Bronchial epithelial cell (primary cell): ENCODE measurements around the gene TUSC2. TPM values are rescaled to one million over a fixed set of nuclear protein-coding genes. Genes with fewer than 3 reads are reported as not detected.
"Not testable (repeated sequence)": the region's sequence is repeated elsewhere in the genome, so short reads cannot be mapped to it uniquely, and the experiment has no call there.

Experiments
- DNase-seq: peaks from one replicate; pipeline ENCODE4 v3.0.0-alpha.2; 2010; ENCODE audit warnings: low read depth
- FAIRE-seq: peaks from 2 replicates; lab custom pipeline; 2011; peaks lifted over from hg19 to GRCh38; lab: Jason Lieb, UNC
- H3K27me3 ChIP-seq: 2 replicates; pipeline ENCODE4 v1.5.1; 2011; ENCODE audit warnings: low read length; ENCODE audit not compliant: control insufficient read depth, insufficient read depth
- H3K36me3 ChIP-seq: 2 replicates; pipeline ENCODE4 v1.5.1; 2011; ENCODE audit warnings: low read length; ENCODE audit not compliant: control insufficient read depth, insufficient read depth
- H3K4me3 ChIP-seq: 2 replicates; pipeline ENCODE4 v1.5.1; 2011; ENCODE audit warnings: mild to moderate bottlenecking, low read depth, low read length, control low read depth
- CTCF ChIP-seq: IDR thresholded peaks from 2 replicates; pipeline ENCODE4 v1.5.1; 2011; ENCODE audit warnings: mild to moderate bottlenecking, moderate library complexity, low read length, control low read depth, inconsistent platforms; ENCODE audit not compliant: insufficient read depth, severe bottlenecking
- total RNA-seq: library from RNA; depleted of rRNA; stranded (reverse); fragments of >200 nt; gene quantifications from 2 replicates; pipeline ENCODE4 v1.2.1, GENCODE V29; 2014

Gene TUSC2
- total RNA-seq, 1 donor from 2014 or later, result 21.9 TPM

GRCh38 chr3:50289130-50289529 lies 38.9 kb downstream of the TUSC2 start:
- FAIRE-seq (no peak), DNase-seq (no peak)
- Histone ChIP-seq H3K36me3 (peaks cover 34% of the 10 kb centered on the region), H3K4me3 (no peak overlapping the region), H3K27me3 (no peaks in the 10 kb centered on the region)
- no peak for TF ChIP-seq CTCF

GRCh38 chr3:50288387-50289007 lies 39.5 kb downstream of the TUSC2 start:
- Histone ChIP-seq H3K4me3 (no peak overlapping the region), H3K27me3 (no peaks in the 10 kb centered on the region), H3K36me3 (peaks cover 34% of the 10 kb centered on the region)
- FAIRE-seq (no peak), DNase-seq (no peak)
- TF ChIP-seq CTCF, result no peak

GRCh38 chr3:50287262-50287661 lies 40.8 kb downstream of the TUSC2 start:
- no peaks in the 10 kb centered on the region for H3K27me3 ChIP-seq
- DNase-seq (no peak), FAIRE-seq (no peak)
- H3K4me3 ChIP-seq, result no peak overlapping the region
- no peak for TF ChIP-seq CTCF
- peaks cover 34% of the 10 kb centered on the region for H3K36me3 ChIP-seq

- TF ChIP-seq CTCF, result no peak
- no peak for FAIRE-seq
- H3K27me3 ChIP-seq, result no peaks in the 10 kb centered on the region
- H3K36me3 ChIP-seq, result peaks cover 34% of the 10 kb centered on the region
- no peak overlapping the region for H3K4me3 ChIP-seq
- no peak for DNase-seq
Observed at GRCh38 chr3:50286322-50287227, 41.4 kb downstream of the TUSC2 start.

- H3K27me3 ChIP-seq, DNase-seq, H3K4me3 ChIP-seq, FAIRE-seq: not testable (repeated sequence)
- H3K36me3 ChIP-seq, result peaks cover 19% of the 10 kb centered on the region
Observed at GRCh38 chr3:50284121-50284520, 43.9 kb downstream of the TUSC2 start.

- H3K36me3 ChIP-seq, result no peaks in the 10 kb centered on the region
- DNase-seq (no peak), FAIRE-seq (no peak)
- H3K4me3 ChIP-seq, result no peak overlapping the region
- H3K27me3 ChIP-seq, result no peaks in the 10 kb centered on the region
- TF ChIP-seq CTCF, result no peak
Observed at GRCh38 chr3:50279255-50280016, 48.6 kb downstream of the TUSC2 start.
